ENCODE results near the gene RBM22.

- no peak for TF ChIP-seq POLR2A (IDR thresholded peaks at IDR 0.05)
- TF ChIP-seq, protein P1, sequence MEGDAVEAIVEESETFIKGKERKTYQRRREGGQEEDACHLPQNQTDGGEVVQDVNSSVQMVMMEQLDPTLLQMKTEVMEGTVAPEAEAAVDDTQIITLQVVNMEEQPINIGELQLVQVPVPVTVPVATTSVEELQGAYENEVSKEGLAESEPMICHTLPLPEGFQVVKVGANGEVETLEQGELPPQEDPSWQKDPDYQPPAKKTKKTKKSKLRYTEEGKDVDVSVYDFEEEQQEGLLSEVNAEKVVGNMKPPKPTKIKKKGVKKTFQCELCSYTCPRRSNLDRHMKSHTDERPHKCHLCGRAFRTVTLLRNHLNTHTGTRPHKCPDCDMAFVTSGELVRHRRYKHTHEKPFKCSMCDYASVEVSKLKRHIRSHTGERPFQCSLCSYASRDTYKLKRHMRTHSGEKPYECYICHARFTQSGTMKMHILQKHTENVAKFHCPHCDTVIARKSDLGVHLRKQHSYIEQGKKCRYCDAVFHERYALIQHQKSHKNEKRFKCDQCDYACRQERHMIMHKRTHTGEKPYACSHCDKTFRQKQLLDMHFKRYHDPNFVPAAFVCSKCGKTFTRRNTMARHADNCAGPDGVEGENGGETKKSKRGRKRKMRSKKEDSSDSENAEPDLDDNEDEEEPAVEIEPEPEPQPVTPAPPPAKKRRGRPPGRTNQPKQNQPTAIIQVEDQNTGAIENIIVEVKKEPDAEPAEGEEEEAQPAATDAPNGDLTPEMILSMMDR (IDR thresholded peaks at IDR 0.05) = no peak
Observed at GRCh38 chr5:150660108-150660831, 40.6 kb downstream of the RBM22 start.
